ENCODE measurements around the gene PDE1A.

PDE1A gene

GRCh38 chr2:182432051-182432450 lies 5.2 kb upstream of the PDE1A start:
- H3K4me3 ChIP-seq (ENCODE audit: low read length) = no peak overlapping the region
- no peak for DNase-seq (ENCODE audit: low read depth)
- TF ChIP-seq, protein P1, sequence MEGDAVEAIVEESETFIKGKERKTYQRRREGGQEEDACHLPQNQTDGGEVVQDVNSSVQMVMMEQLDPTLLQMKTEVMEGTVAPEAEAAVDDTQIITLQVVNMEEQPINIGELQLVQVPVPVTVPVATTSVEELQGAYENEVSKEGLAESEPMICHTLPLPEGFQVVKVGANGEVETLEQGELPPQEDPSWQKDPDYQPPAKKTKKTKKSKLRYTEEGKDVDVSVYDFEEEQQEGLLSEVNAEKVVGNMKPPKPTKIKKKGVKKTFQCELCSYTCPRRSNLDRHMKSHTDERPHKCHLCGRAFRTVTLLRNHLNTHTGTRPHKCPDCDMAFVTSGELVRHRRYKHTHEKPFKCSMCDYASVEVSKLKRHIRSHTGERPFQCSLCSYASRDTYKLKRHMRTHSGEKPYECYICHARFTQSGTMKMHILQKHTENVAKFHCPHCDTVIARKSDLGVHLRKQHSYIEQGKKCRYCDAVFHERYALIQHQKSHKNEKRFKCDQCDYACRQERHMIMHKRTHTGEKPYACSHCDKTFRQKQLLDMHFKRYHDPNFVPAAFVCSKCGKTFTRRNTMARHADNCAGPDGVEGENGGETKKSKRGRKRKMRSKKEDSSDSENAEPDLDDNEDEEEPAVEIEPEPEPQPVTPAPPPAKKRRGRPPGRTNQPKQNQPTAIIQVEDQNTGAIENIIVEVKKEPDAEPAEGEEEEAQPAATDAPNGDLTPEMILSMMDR (conservative IDR thresholded peaks at IDR 0.05; ENCODE audit: low read depth, low read length) = no peak

- DNase-seq (ENCODE audit: low read depth) = no peak
- no peak overlapping the region for H3K4me3 ChIP-seq (ENCODE audit: low read length)
- TF ChIP-seq, protein P1 (conservative IDR thresholded peaks at IDR 0.05; ENCODE audit: low read depth, low read length) = no peak
Observed at GRCh38 chr2:182428476-182428875, 1.6 kb upstream of the PDE1A start.

- TF ChIP-seq, protein P1 (conservative IDR thresholded peaks at IDR 0.05; ENCODE audit: low read depth, low read length) = no peak
- H3K4me3 ChIP-seq (ENCODE audit: low read length) = no peak overlapping the region
- DNase-seq (ENCODE audit: low read depth) = no peak
Observed at GRCh38 chr2:182426082-182426917, 536 bp downstream of the PDE1A start.

DNA sequence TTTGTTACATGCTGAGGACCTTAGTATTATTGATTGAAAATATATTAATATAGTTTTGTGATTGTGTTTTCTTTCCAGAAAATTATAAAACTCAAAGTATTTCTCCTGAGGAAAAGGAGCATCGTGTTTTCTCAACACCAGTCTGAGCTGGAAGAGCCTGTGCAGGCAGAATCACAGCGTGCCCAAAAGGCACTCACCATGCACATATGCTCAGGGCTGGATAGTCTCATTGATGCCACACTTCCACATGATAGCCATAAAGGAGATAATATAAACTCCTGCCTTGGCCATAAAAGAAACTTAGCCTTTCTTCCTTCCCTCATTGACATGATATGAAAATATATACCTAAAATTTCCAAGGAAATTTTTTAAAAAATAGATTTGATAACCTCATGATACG lies 4.0 kb downstream of the PDE1A start:
- no peak for DNase-seq (ENCODE audit: low read depth)
- TF ChIP-seq, protein P1 (conservative IDR thresholded peaks at IDR 0.05; ENCODE audit: low read depth, low read length) = no peak
- no peak overlapping the region for H3K4me3 ChIP-seq (ENCODE audit: low read length)

DNA sequence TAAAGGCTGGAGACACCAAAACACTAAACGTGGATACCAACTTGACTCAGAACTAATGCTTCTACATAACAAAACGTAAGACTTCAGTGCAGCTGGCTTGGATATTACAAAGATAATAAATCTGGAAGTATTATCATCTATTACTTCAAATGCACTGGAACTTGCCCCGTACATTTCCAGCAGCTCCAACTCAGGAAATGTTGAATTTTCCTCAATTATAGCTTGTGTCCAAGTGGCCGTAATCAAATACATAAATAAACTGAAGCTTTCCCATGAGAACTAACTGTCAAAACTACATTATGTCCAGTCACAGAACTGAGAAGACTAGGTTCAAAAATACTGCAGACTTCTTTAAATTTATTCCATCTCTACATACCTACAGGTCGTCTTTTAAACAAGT lies 6.2 kb downstream of the PDE1A start:
- TF ChIP-seq, protein P1 (conservative IDR thresholded peaks at IDR 0.05; ENCODE audit: low read depth, low read length) = no peak
- no peak overlapping the region for H3K4me3 ChIP-seq (ENCODE audit: low read length)

DNA sequence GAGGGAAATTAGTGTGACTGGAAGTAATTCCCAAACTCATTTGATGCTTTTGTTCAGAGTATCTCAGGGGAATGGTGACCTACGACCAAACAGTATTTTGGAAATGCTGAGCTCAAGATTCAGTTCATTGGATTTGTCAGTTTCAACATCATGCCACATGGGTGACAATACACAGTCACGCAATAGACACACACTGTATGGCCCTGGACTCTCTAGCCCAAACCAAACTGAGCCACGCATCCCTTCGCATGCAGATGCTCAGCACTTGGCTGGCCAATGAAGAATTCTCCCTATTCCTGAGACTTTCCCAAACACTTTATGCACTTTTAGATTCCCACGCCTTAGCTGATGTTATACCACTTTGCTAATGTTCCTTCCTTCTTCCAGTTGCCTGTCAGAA lies 10.0 kb downstream of the PDE1A start:
- no peak for DNase-seq (ENCODE audit: low read depth)
- no peak overlapping the region for H3K4me3 ChIP-seq (ENCODE audit: low read length)
- TF ChIP-seq, protein P1 (conservative IDR thresholded peaks at IDR 0.05; ENCODE audit: low read depth, low read length) = no peak

More for the DNA sequence above, 6.2 kb downstream of the PDE1A start:
- no peak for DNase-seq (ENCODE audit: low read depth)

GRCh38 chr2:182416191-182416590 lies 10.6 kb downstream of the PDE1A start:
- DNase-seq (ENCODE audit: low read depth) = no peak
- no peak overlapping the region for H3K4me3 ChIP-seq (ENCODE audit: low read length)
- TF ChIP-seq, protein P1 (conservative IDR thresholded peaks at IDR 0.05; ENCODE audit: low read depth, low read length) = no peak
